Measurements from ENCODE around the gene PTPN13. TPM values are rescaled to one million over a fixed set of nuclear protein-coding genes. Genes with fewer than 3 reads are reported as not detected.
"Not testable (repeated sequence)": the region's sequence is repeated elsewhere in the genome, so short reads cannot be mapped to it uniquely, and the experiment has no call there.

The PTPN13 gene
- total RNA-seq, 2 donors from 2014 or later, result 0.36 to 0.39 TPM

DNA sequence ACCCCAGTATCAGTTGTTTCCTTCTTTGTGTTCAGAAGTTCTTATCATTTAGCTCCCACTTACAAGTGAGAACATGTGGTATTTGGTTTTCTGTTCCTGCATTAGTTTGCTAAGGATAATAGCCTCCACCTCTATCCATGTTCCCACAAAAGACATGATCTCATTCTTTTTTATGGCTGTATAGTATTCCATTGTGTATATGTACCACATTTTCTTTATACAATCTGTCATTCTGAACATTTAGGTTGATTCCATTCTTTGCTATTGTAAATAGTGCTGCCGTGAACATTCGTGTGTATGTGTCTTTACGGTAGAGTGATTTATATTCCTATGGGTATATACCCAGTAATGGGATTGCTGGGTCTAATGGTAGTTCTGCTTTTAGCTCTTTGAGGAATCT lies 125.0 kb downstream of the PTPN13 start:
- not testable (repeated sequence) for ATAC-seq, H3K9me3 Mint-ChIP-seq

DNA sequence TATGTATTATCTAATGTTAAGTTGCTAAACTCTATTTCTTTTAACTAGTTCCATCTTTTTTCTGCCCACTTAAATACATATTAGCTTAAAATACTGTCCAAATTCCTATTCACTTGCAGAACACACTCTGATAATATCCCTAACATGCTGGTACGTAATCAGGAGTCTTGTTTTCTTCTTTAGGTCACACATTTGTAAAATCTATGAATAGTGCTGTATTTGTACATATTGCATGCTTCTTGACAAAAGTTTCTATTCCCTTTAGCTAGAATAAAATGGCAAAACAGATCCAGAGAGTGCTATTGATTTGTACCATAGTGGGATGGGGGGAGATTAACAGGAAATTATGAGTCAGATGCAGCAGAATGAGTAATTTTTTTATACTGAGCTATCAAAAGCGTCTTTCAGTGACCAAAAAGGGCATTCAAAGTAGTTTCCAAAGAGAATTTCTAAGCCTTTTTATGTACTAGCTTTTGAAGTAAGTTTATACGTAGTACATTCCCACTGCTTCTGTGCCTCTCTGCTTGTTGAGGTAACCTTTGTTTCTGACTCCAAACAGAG lies 126.5 kb downstream of the PTPN13 start:
- H3K9me3 Mint-ChIP-seq, result peaks cover 5% of the 10 kb centered on the region in 2 donors
- no peak for DNase-seq (ENCODE audit: low spot score in 2 of 2)
- no peaks in the 10 kb centered on the region for H3K36me3 Mint-ChIP-seq
- no peak overlapping the region for H3K27ac Mint-ChIP-seq
- no peak for ATAC-seq

More for the DNA sequence above, 125.0 kb downstream of the PTPN13 start:
- not testable (repeated sequence) for DNase-seq (ENCODE audit: low spot score in 2 of 2); H3K36me3 Mint-ChIP-seq; H3K27ac Mint-ChIP-seq

DNA sequence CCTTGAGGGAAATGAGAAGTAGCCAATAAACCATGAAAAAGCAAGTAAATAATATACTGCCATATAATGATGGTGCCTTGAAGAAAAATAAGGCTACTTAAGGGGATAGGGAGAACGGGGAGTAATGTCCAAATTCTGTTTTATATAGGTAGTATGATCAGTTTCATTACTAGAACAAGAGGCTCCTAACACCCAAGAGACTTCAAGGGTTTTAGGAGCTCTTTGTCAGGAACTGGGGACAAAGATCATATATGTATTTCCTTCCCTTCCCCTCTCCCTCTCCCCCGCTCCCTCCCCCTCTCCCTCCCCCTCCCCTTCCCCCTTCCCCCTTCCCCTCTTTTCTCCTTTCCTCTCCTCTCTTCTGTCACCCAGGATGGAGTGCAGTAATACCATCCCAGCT lies 127.3 kb downstream of the PTPN13 start:
- H3K36me3 Mint-ChIP-seq, result no peaks in the 10 kb centered on the region
- H3K27ac Mint-ChIP-seq, result no peak overlapping the region
- peaks cover 5% of the 10 kb centered on the region in 2 donors for H3K9me3 Mint-ChIP-seq
- no peak for ATAC-seq
- no peak for DNase-seq (ENCODE audit: low spot score in 2 of 2)

DNA sequence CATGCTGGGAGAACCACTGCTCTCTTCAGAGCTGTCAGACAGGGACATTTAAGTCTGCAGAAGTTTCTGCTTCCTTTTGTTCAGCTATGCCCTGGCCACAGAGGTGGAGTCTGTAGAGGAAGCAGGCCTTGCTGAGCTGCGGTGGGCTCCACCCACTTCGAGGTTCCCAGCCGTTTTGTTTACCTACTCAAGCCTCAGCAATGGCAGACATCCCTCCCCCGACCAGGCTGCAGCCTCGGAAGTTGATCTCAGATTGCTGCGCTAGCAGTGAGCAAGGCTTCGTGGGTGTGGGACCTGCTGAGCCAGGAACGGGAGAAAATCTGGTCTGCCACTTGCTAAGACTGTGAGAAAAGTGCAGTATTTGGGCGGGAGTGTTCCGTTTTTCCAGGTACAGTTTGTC lies 136.2 kb downstream of the PTPN13 start:
- no peak for ATAC-seq
- peaks cover 0 to 7% of the 10 kb centered on the region in 2 donors for H3K36me3 Mint-ChIP-seq
- peaks cover 4 to 13% of the 10 kb centered on the region in 2 donors for H3K9me3 Mint-ChIP-seq
- no peak overlapping the region for H3K27ac Mint-ChIP-seq
- DNase-seq (ENCODE audit: low spot score in 2 of 2), result no peak

DNA sequence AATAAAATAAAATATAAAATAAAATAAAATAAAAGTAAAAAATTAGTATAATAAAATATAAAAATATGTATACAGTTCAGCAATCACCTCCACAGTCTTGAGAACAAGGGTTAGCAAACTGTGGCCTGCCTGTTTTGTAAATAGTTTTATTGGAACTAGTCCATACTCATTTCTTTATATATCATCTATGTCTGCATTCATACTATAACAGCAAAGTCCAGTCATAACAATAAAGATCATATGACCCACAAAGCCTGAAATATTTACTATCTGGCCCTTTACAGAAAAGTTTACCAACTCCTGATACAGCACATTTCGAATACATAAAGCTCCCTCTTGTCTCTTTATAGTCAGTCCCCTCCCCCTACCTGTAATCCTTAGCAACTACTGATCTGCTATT lies 143.1 kb downstream of the PTPN13 start:
- Mint-ChIP-seq H3K36me3 (no peaks in the 10 kb centered on the region), H3K27ac (no peak overlapping the region), H3K9me3 (no peaks in the 10 kb centered on the region)
- DNase-seq (ENCODE audit: low spot score in 2 of 2) (no peak), ATAC-seq (no peak)

DNA sequence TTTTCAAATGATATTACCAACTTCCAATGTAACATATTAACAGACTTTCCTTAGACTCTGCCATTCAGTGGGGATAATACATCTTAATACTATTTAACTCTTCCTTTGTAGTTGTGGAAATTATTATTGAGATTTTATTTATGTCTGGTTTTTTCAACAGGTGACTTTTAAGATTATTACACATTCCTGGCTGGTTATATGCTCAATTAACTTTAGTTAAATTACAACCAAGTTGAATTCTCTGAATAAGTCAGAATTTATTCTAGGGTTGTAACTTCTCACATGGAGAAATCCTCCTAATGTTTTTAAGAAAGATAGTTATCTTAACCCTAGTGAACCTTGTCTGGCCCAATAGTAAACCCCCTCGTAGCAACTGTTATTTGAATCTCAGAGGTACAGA lies 147.7 kb downstream of the PTPN13 start:
- ATAC-seq (no peak), DNase-seq (ENCODE audit: low spot score in 2 of 2) (no peak)
- no peak overlapping the region for H3K27ac Mint-ChIP-seq
- H3K9me3 Mint-ChIP-seq, result no peaks in the 10 kb centered on the region
- no peaks in the 10 kb centered on the region for H3K36me3 Mint-ChIP-seq

DNA sequence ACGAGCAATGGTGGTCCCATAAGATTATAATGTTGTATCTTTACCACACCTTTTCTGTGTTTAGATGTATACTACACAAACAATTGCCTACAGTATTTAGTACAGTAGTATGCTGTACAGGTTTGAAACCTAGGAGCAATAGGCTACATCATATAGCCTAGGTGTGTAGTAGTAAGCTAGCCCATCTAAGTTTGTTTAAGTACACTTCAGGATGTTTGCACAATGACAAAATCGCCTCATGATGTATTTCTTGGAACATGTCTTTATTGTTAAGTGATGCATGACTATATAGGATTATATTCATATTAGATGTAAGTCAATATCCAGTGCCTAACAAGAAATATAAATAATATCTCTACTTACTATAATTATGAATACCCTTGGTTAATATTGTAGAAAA lies 150.5 kb downstream of the PTPN13 start:
- ATAC-seq, result no peak
- Mint-ChIP-seq H3K36me3 (no peaks in the 10 kb centered on the region), H3K27ac (no peak overlapping the region), H3K9me3 (no peaks in the 10 kb centered on the region)
- no peak for DNase-seq (ENCODE audit: low spot score in 2 of 2)

DNA sequence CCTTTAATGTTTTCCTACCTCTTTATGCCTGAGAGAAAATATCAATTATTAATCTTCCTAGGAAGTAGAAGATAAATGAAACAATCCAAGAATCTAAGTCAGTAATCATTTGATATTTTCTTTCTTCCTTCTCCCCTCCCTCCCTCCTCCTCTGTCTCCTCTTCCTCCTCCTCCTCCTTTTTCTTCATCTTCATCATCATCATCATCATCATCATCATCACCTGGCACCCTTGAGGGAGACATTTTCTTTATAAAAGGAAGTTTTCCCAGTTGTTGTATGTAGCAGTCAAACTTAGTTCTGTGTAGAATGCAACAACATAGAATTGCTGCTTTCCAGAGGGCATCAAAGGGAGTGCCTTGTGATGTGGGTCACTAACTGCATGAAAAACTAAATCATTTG lies 155.0 kb downstream of the PTPN13 start:
- H3K36me3 Mint-ChIP-seq, result no peaks in the 10 kb centered on the region
- H3K27ac Mint-ChIP-seq, result no peak overlapping the region
- ATAC-seq (no peak), DNase-seq (ENCODE audit: low spot score in 2 of 2) (no peak)
- H3K9me3 Mint-ChIP-seq, result no peaks in the 10 kb centered on the region

DNA sequence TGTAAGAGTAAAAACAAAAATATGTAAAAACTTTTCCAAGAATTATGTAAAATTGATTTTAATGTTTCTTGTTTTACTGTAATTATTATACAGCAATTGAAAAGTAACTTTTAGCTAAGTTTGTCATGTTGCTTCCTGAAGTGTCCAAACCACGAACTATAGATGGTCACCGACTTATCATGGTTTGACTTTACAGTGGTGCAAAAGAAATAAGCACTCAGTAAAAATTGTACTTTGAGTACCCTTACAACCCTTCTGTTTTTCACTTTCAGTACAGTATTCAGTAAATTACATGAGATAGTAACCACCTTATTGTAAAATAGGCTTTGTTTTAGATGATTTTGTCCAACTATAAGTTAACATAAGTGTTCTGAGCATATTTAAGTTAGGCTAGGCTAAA lies 161.3 kb downstream of the PTPN13 start:
- no peaks in the 10 kb centered on the region for H3K36me3 Mint-ChIP-seq
- H3K9me3 Mint-ChIP-seq, result no peaks in the 10 kb centered on the region
- no peak for ATAC-seq
- DNase-seq (ENCODE audit: low spot score in 2 of 2), result no peak
- H3K27ac Mint-ChIP-seq, result no peak overlapping the region

DNA sequence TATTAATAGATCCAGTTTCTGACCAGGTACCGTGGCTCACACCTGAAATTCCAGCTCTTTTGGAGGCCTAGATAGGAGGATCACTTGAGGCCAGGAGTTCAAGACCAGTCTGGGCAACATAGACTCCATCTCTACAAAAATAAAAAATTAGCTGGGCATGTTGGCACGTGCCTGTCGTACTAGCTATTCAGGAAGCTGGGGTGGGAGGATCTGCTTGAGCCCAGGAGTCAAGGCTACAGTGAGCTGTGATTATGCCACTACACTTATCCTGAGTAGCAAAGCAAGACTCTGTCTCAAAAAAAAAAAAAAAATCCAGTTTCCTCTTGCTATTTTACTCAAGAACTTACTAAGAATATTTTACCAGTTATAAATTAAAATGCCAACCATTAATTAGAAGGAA lies 163.4 kb downstream of the PTPN13 start:
- DNase-seq (ENCODE audit: low spot score in 2 of 2) (no peak), ATAC-seq (no peak)
- Mint-ChIP-seq H3K36me3 (no peaks in the 10 kb centered on the region), H3K27ac (no peak overlapping the region), H3K9me3 (no peaks in the 10 kb centered on the region)

DNA sequence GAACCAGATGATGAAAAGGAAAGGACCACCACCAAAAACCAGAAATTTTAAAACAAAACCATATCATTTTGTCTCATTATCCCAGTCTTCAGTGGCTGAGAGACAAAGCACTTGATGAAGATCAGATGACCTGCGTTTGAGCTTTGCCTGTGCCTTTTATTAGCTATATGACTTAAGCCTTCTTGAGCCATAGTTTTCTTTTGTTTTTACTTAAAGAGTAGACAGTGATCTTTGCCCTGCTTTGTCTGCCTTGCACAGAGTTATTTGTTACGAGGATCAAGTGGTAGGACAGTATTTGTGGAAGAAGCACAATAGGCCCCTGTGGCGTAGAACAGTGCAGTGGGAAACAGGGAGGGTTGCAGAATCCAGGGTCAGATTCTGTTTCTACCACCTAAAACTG lies 165.2 kb downstream of the PTPN13 start:
- Mint-ChIP-seq H3K36me3 (no peaks in the 10 kb centered on the region), H3K9me3 (no peaks in the 10 kb centered on the region), H3K27ac (no peak overlapping the region)
- ATAC-seq (no peak), DNase-seq (ENCODE audit: low spot score in 2 of 2) (no peak)

DNA sequence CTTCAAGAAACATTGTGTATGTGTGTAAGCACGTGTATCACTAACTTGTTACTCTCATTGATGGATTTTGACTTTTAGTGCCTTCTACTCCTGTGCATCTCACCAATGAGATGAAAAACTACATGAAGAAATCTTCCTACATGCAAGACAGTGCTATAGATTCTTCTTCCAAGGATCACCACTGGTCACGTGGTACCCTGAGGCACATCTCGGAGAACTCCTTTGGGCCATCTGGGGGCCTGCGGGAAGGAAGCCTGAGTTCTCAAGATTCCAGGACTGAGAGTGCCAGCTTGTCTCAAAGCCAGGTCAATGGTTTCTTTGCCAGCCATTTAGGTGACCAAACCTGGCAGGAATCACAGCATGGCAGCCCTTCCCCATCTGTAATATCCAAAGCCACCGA lies 168.5 kb downstream of the PTPN13 start:
- ATAC-seq, result no peak
- Mint-ChIP-seq H3K9me3 (no peaks in the 10 kb centered on the region), H3K36me3 (no peaks in the 10 kb centered on the region)

DNA sequence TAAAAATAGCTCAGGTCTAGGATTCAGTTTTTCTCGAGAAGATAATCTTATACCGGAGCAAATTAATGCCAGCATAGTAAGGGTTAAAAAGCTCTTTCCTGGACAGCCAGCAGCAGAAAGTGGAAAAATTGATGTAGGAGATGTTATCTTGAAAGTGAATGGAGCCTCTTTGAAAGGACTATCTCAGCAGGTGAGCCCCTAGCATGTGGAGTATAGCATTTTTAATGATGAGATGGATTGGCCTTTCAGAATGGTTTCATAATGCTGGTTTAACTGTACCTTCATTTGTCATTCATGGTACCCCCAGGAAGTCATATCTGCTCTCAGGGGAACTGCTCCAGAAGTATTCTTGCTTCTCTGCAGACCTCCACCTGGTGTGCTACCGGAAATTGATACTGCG lies 175.7 kb downstream of the PTPN13 start:
- no peak overlapping the region for H3K27ac Mint-ChIP-seq
- no peaks in the 10 kb centered on the region for H3K9me3 Mint-ChIP-seq
- no peak for ATAC-seq
- no peaks in the 10 kb centered on the region for H3K36me3 Mint-ChIP-seq
- no peak for DNase-seq (ENCODE audit: low spot score in 2 of 2)

More for the DNA sequence above, 168.5 kb downstream of the PTPN13 start:
- DNase-seq (ENCODE audit: low spot score in 2 of 2), result no peak
- H3K27ac Mint-ChIP-seq, result no peak overlapping the region

DNA sequence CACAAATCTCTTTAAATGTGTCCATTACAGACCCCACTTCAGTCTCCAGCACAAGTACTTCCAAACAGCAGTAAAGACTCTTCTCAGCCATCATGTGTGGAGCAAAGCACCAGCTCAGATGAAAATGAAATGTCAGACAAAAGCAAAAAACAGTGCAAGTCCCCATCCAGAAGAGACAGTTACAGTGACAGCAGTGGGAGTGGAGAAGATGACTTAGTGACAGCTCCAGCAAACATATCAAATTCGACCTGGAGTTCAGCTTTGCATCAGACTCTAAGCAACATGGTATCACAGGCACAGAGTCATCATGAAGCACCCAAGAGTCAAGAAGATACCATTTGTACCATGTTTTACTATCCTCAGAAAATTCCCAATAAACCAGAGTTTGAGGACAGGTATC lies 177.0 kb downstream of the PTPN13 start:
- Mint-ChIP-seq H3K9me3 (no peaks in the 10 kb centered on the region), H3K36me3 (no peaks in the 10 kb centered on the region), H3K27ac (no peak overlapping the region)
- ATAC-seq (no peak), DNase-seq (ENCODE audit: low spot score in 2 of 2) (no peak)

DNA sequence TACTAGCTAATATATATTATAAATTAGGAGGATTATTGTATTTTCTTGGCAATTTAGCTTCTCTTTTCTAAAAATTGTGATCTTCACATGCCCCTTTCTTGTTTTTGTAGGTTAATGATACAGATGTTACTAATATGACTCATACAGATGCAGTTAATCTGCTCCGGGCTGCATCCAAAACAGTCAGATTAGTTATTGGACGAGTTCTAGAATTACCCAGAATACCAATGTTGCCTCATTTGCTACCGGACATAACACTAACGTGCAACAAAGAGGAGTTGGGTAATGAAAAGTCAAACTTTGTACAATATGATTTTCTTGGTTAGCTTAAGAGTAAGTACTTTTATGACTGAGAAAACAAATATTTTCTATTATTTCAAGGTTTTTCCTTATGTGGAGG lies 180.9 kb downstream of the PTPN13 start:
- ATAC-seq (no peak), DNase-seq (ENCODE audit: low spot score in 2 of 2) (no peak)
- Mint-ChIP-seq H3K36me3 (no peaks in the 10 kb centered on the region), H3K9me3 (no peaks in the 10 kb centered on the region), H3K27ac (no peak overlapping the region)

DNA sequence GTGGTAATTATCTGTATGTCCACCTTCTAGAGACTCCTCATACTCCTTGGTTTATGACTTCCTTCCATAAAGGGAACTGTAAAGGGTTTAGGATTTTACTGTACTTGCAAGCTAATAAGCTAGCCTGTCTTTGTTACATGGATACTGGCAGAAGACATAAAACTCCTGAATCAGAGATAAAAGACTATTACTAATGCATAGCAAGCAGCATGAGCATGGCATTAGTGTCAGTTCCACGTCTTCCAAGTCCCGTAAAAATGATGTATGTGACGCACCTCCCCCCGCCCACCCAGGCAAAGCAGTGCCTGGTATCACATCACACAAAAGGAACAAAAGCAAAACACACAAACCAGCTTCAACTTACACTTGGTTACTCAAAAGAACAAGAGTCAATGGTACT lies 184.1 kb downstream of the PTPN13 start:
- Mint-ChIP-seq H3K9me3 (no peaks in the 10 kb centered on the region), H3K27ac (no peak overlapping the region), H3K36me3 (no peaks in the 10 kb centered on the region)
- DNase-seq (ENCODE audit: low spot score in 2 of 2) (no peak), ATAC-seq (no peak)

DNA sequence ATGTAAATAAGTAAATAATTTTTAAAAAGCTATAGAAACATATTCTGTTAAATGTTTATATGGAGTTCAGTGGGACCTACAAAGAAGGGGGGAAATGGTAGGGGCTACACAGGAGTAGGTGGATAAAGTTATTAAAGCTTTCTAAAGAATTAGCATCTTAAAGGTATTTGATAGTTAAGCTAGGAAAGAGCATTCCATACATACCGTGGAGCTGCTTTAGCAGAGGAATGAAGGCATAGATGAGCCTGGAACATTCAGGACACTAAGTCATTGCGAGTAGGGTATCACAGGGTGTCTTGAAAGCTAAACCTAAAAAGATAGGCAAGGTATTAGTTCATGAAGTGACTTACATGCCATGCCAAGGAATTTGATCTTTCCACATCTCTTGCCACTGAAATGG lies 194.7 kb downstream of the PTPN13 start:
- ATAC-seq (no peak), DNase-seq (ENCODE audit: low spot score in 2 of 2) (no peak)
- no peaks in the 10 kb centered on the region for H3K36me3 Mint-ChIP-seq
- peaks cover 3 to 6% of the 10 kb centered on the region in 2 donors for H3K9me3 Mint-ChIP-seq
- H3K27ac Mint-ChIP-seq, result no peak overlapping the region

DNA sequence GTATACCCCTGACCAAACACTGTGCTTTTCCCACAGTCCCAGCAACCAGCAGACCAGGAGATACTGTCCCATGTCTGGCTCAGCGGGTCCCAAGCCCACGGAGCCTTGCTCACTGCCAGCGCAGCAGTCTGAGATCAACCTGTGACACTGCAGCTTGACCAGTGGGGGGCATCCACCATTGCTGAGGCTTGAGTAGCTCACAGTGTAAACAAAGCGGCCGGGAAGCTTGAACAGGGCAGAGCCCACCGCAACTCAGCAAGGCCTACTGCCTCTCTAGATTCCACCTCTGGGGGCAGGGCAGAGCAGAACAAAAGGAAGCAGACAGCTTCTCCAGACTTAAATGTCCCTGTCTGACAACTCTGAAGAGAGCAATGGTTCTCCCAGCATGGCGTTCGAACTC lies 197.0 kb downstream of the PTPN13 start:
- no peak overlapping the region for H3K27ac Mint-ChIP-seq
- DNase-seq (ENCODE audit: low spot score in 2 of 2) (no peak), ATAC-seq (no peak)
- H3K9me3 Mint-ChIP-seq, result peaks cover 3 to 6% of the 10 kb centered on the region in 2 donors
- H3K36me3 Mint-ChIP-seq, result no peaks in the 10 kb centered on the region

DNA sequence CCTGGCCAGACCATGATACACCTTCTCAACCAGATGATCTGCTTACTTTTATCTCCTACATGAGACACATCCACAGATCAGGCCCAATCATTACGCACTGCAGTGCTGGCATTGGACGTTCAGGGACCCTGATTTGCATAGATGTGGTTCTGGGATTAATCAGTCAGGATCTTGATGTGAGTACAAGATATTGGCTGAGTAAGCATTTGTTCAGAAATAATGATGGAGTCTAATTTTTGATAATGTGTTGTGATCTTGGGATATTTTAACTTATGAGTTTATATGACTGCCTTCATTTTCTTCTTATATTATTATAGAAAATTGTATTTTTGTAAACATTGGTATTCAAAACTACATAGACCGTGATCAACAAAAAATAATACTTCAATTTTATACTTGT lies 215.7 kb downstream of the PTPN13 start:
- Mint-ChIP-seq H3K36me3 (no peaks in the 10 kb centered on the region), H3K9me3 (no peaks in the 10 kb centered on the region), H3K27ac (no peak overlapping the region)
- ATAC-seq (no peak), DNase-seq (ENCODE audit: low spot score in 2 of 2) (no peak)

All from activated naive CD4-positive, alpha-beta T cell treated with anti-CD3 and anti-CD28 coated beads, Interleukin-2, amount 50 U/mL, for 72 hours (primary cell).